ENCODE measurements around the gene ARMC5.

- TF ChIP-seq CTCF (IDR thresholded peaks at IDR 0.05; ENCODE audit: insufficient read depth, low read depth, low read length) (no peak), EZH2 (IDR thresholded peaks at IDR 0.05; ENCODE audit: insufficient read depth, low read length) (no peak)
Observed at GRCh38 chr16:31475946-31476302, 16.6 kb downstream of the ARMC5 start.
